ENCODE measurements around the gene NEK10. TPM values are rescaled to one million over a fixed set of nuclear protein-coding genes. Genes with fewer than 3 reads are reported as not detected.

The NEK10 gene
- total RNA-seq, 6 experiments from 2014 or later: 5.2 to 9.5 (median 6.5) TPM

DNA sequence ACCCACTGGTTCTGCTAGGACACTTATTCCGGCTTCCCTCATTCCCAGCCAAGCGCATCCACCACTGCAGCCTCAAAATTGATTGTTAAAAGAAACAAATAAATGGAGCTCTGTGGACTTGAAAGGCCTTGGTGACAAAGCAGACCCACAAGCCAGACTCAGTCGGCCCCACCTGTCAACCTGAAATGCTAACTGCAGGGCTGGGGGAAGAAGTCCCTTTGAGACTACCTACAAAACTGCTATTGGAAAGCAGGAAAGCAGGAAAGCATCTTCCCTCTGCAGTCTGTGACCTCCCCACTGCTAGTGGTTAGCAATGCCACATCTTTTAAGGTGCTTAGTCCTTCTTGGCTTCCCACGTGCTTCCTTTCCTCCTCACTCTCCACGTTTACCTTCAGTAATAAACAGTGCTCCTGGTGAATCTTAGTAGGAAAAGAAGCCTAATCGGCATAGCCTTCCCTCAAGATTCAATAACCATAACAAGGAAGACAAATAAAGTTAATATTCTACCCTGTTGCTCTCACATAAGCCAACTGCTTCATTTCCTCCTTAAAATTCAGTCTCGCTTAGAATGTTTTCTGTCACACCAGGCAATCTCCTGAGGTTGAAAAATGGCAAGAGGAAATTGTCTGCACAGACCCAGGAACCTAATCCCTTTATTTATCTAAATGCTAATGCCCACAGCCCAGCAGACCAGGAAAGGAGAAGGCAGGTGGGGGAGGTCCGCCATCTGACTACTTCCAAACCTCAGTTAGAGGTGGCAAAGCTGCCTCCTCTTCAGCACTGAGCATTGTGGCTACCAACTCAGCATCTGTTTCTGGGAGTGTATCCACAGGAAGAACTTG is 296.2 kb downstream of the NEK10 start:
- H3K27me3 Mint-ChIP-seq (ENCODE audit: insufficient read depth): peaks cover 10% of the 10 kb centered on the region
- DNase-seq: no peak
- H3K36me3 Mint-ChIP-seq (ENCODE audit: low read depth): no peaks in the 10 kb centered on the region
- no peaks in the 10 kb centered on the region; the same call in 1 of the 2 replicates for H3K4me1 Mint-ChIP-seq (ENCODE audit: low read depth)
- H3K4me3 Mint-ChIP-seq: no peak overlapping the region
- H3K9me3 Mint-ChIP-seq: no peaks in the 10 kb centered on the region
- TF ChIP-seq, protein P1, sequence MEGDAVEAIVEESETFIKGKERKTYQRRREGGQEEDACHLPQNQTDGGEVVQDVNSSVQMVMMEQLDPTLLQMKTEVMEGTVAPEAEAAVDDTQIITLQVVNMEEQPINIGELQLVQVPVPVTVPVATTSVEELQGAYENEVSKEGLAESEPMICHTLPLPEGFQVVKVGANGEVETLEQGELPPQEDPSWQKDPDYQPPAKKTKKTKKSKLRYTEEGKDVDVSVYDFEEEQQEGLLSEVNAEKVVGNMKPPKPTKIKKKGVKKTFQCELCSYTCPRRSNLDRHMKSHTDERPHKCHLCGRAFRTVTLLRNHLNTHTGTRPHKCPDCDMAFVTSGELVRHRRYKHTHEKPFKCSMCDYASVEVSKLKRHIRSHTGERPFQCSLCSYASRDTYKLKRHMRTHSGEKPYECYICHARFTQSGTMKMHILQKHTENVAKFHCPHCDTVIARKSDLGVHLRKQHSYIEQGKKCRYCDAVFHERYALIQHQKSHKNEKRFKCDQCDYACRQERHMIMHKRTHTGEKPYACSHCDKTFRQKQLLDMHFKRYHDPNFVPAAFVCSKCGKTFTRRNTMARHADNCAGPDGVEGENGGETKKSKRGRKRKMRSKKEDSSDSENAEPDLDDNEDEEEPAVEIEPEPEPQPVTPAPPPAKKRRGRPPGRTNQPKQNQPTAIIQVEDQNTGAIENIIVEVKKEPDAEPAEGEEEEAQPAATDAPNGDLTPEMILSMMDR (IDR thresholded peaks at IDR 0.05): no peak
- H3K27ac Mint-ChIP-seq: no peak overlapping the region

DNA sequence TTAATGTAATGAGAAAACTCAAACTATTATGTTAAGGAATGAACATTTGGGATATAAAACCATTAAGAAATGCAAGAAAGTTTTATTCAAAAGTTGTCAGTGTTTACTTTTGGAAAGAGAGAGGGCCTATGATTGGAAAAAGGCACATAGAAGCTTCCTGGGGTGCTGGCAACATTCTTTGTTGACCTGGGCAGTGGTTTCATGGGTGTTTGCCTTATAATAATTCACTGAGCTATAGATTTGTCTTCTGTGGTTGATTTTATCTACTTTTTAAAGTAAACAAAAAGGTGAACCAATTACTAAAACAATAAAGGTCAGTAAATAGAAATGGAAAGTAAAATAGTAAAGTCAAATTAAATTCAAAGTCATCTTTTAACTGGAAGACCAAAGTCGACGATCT is 308.8 kb downstream of the NEK10 start:
- TF ChIP-seq, protein P1 (IDR thresholded peaks at IDR 0.05): no peak
- Mint-ChIP-seq H3K27me3 (ENCODE audit: insufficient read depth) (no peaks in the 10 kb centered on the region; the same call in 1 of the 2 replicates), H3K36me3 (ENCODE audit: low read depth) (no peaks in the 10 kb centered on the region), H3K9me3 (no peaks in the 10 kb centered on the region), H3K4me3 (no peak overlapping the region), H3K4me1 (ENCODE audit: low read depth) (no peaks in the 10 kb centered on the region), H3K27ac (no peak overlapping the region)
- no peak for DNase-seq

Other genes with a start within 250 kb of the NEK10 start
- gene SLC4A7, start 115.0 kb upstream of the NEK10 start, total RNA-seq (2021; fragmentation: NEBNext Ultra II Directional; extraction: Animal tissue kit (Norgen Biotek cat#: 25700)): 10 to 100 TPM; 42.6 to 58.8 (median 51.7) TPM